GM21619 (cell line): Measurements from ENCODE around the gene DUSP22.
"Not testable (repeated sequence)": the region's sequence is repeated elsewhere in the genome, so short reads cannot be mapped to it uniquely, and the experiment has no call there.

Experiments used
- ATAC-seq: cut with Tn5 transposase; IDR thresholded peaks from one replicate; pipeline ENCODE4 v1.9.1; 2021; ENCODE audit not compliant: unreplicated experiment

DUSP22 gene, protein sequence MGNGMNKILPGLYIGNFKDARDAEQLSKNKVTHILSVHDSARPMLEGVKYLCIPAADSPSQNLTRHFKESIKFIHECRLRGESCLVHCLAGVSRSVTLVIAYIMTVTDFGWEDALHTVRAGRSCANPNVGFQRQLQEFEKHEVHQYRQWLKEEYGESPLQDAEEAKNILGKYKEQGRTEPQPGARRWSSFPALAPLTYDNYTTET

DNA sequence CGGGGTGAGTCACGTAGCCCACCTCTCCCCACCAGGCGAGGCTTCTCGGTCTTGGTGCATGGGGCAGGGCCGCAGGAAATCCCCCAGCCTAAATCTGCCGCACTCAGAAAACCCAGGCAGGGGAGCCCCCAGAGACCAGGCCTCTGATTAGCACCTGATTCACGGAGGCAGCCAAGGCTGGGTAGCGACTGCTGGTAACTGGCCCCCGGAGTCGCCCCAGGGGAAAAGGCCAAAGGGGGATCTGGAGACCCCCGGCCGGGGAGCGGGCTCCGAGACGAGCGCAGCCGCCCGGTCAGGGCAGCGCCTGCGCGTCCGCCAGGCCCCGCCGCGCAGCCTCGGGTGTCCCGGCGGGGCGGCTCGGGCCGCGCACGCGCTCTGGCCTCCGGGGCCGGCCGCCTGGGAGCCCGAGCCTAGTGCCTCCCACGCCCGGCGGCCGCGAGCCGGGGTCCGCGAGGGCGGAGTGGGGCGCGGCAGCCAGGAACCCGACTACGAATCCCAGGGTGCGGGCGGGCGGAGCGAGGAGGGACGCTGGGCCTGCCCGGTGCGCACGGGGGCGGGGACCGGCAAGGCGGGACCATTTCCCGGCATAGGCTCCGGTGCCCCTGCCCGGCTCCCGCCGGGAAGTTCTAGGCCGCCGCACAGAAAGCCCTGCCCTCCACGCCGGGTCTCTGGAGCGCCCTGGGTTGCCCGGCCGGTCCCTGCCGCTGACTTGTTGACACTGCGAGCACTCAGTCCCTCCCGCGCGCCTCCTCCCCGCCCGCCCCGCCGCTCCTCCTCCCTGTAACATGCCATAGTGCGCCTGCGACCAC, at the start of gene DUSP22:
Gene DUSP22 (plus strand): TSS at position 791 of the 809 bp plus-strand sequence. CDS start 53 bp downstream, outside the sequence.
- peak; percentile 36 for ATAC-seq

DNA sequence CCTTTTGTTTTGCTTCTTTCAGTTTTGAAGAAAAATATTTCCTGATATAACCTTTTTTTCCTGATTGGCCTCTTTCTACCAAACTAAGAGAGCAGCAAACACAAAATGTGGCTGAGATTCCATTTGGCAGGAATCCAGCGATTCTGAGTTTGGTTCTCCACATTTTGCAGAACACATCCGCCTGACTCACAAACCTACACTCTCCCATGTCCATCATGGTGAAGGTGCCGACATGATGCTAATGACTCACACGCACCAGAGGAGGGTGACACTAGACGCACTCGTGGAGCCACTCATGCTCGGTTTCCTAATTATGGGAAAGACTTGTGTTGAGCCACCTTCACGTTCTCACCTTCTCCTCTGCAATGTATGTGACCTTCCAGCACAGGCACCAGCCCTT, 45.9 kb upstream of the DUSP22 start:
- no peak for ATAC-seq

DNA sequence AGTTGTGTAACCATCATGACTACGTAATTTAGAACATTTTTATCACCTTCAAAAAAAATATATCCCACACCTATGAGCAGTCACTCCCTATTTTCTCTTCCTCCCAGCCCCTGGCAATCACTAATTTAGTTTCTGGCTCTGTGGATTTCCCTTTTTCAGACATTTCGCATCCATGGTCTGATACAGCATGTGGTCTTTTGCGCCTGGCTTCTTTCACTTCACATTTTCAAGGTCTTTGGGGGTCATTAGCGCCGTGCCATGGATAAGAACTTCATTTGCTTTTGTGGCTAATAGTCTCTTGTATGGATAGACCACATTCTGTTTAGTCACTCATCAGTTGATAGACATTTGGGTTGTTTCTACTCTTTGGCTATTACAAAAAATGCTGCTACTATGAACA, 44.9 kb upstream of the DUSP22 start:
- no peak for ATAC-seq

DNA sequence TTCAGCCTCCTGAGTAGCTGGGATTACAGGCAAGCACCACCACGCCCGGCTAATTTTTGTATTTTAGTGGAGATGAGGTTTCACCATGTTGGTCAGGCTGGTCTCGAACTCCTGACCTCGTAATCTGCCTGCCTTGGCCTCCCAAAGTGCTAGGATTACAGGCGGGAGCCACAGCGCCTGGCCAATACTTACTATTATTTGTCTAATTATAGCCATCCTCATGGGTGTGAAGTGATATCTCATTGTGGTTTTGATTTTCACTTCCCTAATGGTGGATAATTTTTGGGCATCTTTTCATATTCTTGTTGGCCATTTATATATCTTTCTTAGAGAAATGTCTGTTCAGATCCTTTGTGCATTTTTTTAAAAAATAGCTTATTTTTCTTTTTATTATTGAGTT, 44.2 kb upstream of the DUSP22 start:
- not testable (repeated sequence) for ATAC-seq

DNA sequence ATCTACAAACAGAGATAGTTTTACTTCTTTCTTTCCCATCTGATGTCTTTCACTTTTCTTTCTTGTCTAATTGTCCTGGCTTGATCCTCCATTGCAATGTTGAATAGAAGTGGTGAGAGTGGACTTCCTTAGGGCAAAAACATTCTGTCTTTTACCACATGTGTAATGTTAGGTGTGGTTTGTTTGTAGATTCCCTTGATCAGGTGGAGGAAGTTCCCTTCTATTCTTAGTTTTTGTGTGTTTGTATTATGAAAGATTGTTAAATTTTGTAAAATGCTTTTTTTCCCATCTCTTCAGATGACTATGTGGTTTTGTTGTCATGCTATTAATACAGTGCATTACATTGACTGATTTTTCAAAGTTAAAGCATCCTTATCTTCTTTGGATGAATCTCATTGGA, 41.6 kb upstream of the DUSP22 start:
- ATAC-seq = no peak

DNA sequence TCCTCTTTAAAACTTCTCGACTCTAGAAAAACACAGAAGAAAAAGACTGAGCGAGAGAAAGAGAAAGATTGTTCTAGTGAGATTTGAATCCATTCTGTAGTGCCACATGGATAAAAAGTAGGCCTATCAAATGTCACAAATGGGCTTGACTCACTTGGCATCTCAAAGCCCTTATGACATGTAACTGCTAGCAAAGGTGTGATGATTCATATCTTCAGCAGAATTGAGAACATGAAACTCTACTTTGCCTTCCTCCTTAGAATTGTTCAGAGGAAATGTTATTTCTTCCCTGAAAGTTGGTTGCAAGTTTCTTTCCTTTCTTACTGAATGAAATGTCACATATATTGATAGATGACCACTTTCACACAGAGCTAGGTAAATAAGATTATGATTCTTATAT, 40.4 kb upstream of the DUSP22 start:
- no peak for ATAC-seq

DNA sequence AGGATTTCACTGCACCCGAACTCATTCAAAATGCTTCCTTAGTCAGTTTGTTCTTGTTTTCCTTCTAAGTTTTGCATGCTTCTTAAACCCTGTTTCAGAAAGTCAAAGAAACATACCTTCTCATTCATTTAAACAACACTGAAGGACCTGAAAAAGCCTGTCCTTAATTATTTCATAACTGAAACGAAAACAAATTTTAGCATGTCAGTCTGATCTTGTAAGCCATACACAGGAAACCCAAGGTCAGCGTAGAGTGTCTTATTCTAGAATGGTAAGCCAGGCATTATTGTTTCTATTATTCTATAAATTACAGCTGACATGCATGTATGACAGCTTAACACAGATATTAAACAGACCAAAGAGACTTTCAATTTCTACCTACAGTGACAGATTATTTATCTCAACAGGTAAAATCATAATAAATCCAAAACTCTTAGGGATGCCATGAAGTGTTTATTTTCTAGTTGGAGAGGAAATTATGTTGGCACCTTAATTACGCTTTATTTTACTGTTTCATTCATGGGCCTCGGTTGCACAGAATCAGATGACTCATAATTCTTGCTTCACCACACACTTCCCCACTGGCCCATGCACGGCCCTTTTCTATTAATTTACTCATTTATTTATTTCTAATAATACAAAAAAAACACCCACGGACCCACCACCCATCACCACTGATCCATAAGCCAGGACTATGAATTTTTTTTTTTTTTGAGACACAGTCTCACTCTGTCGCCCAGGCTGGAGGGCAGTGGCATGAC, 39.3 kb upstream of the DUSP22 start:
- ATAC-seq = no peak

DNA sequence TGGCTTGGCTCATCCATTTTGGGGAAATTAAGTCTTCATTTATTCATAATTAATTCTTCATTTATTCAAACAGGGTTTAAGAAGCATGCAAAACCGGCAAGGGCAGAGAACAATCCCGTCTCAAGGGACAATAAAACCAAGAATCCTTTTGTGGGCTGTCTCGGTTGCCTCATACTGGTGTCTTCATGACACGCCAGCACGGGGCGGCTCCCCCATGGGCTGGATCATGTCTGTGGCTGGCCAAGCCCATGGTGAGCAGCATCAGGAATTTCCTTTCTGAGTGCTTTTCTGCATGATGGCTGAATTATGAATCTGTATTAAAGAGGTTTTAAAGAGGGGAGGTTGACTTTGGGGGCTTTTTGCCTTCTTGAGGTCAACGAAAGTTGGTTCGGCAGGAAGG, 38.3 kb upstream of the DUSP22 start:
- no peak for ATAC-seq

DNA sequence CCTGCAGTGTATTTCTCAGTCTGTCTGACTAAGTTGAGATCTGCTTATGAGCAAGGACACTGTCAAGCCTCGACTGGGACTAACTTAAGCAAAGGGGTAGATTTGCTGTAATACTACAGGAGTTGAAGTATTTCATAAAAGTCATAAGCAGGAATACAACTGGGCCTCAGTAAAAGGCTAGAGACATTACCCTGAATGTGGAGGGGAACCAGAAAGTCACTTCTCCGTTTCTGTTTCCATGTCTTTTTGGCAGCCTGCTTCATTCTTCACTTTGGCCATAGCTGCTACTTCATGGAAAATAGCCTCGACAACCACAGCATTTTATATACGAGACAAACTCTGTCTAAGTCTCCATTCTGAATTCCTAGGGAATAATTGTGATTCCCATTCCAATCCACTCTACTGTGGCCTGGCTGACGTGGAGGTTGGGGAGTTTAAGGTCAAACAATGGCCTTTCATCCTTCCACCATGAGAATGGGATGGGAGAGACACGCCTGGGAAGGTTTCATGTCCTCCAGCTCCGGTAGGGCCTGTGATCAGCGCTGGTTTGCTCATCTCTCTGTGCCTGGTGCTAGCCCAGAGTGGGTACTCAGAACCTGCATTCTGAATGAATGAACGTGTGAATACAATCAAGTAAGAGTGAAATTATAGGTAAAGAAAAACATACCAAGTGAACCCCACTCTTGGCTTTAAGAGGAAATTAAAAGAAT, 37.1 kb upstream of the DUSP22 start:
- ATAC-seq = no peak

DNA sequence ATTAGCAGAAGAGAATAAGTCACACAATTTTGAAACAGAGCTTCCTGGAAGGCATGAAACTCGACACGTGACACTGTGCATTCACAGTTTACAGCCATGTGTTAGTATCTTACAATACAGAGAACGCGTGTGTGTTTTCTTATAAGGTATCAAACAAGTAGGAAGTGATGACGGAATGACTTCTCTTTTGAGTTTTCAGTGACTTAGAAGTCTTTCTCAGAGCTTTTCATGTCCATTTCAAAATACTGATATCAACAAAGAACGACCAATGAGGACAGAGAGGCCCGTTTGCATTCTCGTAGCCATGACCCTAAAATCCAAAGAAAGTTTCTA, 36.6 kb upstream of the DUSP22 start:
- no peak for ATAC-seq

DNA sequence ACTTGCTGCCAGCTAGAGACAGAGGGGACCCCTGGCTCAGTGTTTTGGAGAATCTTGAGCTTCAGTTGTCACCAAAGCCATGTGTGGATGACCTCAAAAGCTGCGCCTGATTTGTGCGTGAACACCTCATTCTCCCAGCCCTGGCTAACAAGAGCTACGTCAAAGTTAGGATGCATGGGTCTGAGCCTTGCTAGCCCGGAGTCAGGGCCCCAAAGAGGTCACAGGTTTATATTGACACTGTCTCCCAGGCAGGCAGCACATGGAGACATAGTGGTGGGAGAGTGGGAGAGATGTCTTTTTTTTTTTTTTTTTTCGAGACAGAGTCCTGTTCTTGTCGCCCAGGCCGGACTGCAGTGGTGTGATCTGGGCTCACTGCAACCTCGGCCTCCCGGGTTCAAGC, 36.1 kb upstream of the DUSP22 start:
- ATAC-seq = no peak

DNA sequence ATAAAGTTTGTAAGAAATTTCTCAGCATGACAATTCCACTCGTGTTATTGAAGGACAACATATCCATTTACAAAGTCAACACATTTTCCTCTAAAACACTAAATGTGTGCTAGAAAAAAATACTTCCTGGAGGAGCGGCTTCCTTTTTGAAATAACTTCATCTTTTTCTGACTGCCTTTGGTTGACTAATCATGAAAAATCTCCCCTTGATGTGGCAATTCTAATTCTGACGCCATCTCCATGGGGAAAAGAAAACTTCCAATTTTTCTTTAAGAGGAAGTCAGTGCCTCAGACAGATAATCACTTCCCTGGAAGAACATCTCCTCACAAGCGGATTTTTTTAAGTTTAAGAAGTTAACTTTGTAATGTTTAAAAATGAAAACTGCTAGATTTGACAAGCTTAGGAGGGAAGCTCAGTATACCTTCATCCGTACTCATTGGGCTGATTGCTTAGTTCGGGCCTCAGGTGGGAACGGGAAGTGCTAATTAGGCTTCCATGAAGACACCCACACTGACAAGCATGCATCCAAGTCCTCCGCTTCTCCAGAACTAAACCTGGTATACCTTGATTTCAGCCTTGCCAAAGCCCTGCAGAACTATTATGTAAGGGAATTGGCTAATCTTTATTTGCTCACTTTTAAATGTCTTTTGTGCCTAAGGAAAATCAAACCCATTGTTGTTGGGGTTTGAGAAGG, 35.1 kb upstream of the DUSP22 start:
- ATAC-seq = no peak

DNA sequence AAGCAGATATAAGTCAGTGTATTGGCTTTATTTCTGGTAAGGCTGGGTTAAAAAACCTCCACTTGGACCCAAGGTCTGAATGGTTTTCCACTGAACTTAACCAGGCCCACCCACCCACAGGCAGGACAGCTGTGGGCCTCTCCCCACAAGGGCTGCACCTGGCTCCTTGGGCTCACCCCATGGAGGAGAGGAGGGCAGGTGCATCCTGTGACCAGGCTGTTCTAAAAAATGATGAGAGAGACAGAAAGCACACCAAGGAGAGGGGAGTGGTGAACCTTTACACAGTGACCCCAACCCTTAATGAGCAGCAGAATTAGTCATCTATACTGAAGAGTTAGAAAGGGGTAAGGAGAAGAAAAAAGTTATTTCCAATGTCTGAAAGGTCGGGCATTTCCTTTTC, 34.5 kb upstream of the DUSP22 start:
- no peak for ATAC-seq

DNA sequence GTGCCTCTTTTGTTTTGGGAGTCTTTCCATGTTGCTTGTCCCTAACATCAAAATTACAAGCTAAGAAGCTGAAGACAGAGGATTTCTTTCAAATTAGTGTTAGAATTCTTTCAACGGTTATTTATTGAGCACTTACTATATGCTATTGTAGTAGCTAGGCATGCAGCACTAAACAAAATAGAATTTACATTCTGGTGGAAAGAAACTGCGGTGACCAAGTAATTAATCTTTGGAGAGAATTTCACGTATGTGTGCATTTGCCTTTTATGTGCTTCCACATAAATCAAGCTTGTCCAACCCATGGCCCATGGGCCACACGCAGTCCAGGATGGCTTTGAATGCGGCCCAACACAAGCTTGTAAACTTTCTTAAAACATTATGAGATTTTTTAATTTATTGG, 33.0 kb upstream of the DUSP22 start:
- ATAC-seq = no peak

DNA sequence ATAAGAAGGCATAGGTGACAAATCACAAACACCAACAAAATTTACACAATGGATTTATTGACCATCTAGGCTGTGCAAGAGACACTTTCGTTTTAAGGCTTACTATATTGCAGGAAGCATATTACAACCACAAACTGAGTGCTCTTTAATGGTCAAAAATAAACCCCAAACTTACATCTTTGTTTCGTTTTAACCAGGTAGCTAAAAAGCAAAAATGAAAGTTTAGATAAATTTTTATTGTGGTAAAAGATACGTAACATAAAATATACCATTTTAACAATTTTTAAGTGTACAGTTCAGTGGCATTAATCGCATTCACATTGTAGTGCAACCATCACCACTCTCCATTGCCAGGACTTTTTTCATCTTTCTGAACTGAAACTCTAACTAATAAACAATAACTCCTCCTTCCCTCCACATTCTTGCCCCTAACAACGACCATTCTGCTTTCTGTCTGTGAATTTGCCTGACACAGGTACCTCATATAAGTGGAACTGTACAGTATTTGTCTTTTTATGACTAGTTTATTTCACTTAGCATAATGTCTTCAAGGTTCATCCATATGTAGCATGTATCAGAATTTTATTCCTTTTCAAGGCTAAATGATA, 32.3 kb upstream of the DUSP22 start:
- ATAC-seq = peak; percentile 88

DNA sequence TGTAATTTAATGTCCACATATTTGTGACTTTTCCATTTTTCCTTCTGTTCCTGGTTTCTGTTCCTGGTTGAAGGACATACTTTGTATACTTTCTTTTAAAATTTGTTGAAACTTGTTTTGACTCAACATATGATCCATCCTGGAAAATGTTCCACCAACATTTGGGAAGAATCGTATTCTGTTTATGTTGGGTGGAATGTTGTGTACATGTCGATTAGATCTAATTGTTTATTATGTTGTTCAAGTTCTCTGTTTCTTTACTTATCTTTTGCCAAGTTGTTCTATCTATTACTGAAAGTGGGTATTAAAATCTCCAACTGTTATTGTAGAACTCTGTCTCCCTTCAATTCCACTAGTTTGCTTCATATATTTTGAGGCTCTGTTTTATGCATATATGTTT, 27.7 kb upstream of the DUSP22 start:
- ATAC-seq = no peak

DNA sequence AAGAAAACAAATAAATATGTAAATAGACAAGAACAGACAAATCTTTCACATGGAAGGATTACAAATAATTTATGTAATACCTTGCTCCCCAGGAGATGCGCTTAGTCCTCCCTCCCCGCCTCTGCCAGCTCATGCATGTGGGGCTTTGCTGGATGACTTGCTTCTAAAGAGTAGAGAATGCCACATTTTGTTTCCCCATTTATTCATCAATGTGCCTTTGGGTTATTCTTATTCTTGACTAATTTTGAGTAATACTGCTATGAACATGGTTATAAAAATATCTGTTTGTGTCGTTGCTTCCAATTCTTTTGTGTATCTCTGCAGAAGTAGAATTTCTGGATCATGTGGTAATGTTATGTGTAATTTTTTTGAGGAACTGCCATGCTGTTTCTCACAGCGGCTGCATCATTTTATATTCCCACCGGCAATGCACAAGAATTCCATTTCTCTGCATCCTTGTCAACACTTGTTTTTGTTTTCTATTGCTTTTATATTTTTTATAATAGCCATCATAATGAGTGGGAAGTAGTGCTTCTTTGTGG, 23.8 kb upstream of the DUSP22 start:
- no peak for ATAC-seq

DNA sequence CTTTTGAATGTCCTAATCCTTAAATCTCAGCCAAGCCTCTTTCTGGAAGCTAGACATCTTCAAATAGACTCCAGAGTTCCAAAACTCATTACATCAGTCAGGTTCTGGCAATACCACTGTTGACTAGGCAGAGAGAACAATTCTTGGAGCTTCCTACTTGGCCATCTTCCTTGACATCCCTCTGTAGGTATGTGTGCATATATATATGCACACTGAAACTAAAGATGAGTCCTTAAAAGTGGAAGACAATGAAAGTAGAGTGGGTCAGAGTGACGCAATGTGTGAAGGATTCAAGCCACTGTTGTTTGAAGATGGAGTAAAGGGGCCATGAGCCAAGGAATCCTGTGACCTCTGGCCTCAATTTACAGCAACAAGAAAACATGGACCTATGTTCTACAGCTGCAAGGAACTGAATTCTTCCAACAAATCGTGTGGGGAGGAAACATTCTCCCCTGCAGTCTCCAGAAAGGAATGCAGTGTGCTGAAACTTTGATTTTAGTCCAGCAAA, 18.7 kb upstream of the DUSP22 start:
- no peak for ATAC-seq

DNA sequence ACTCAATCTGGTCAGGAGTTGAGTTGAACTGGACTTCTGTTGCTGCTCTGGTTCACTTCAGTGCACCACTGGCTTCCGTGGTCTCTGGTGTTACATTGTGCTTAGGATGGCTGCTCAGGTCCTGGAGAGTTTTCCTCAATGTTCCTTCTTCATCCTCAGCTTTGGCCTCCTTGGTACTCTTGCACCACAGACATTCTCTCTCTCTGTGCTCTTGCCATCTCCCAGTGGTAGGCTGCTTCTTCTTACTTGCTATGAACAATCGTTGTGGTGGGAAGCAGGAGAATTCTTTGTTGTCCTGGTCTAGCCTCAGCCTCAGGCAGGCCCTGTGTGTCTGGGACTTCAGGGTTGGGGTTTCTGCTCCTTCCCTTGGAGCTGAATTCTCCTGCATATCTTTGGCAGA, 14.5 kb upstream of the DUSP22 start:
- ATAC-seq = no peak

DNA sequence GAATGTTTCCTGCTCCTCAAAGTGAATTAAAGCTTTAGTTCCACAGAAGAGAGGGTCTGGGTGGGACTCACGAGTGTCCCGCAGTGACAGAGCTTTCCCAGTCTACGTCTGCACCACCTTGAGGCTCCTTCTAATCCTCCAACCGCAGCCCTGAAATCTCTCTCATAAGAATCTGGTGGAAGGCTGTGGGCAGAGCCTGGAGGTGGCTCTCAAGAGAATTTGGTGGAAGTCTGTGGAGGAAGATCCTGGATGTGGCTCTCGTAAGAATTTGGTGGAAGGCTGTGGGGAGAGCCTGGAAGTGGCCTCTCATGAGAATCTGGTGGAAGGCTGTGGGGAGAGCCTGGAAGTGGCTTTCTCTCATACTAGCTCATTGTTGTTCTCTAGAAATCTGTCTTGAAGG, 13.8 kb upstream of the DUSP22 start:
- no peak for ATAC-seq
